A673 (cell line): ENCODE measurements around the gene GNG14.

Experiments used
- EZH2 ChIP-seq: fragments of 200-600 bp; sonication (generic); IDR thresholded peaks from 2 replicates; pipeline ENCODE4 v1.6.1; 2017; ENCODE audit warnings: borderline replicate concordance, low read depth, mild to moderate bottlenecking, mixed read lengths, antibody characterized with exemption, low read length; ENCODE audit not compliant: poor library complexity, severe bottlenecking
- TF ChIP-seq, protein P1 (sequence below): fragments of 300-800, 200-600 bp; sonication (generic); conservative IDR thresholded peaks from 2 replicates; pipeline ENCODE4 v1.5.1; 2017; ENCODE audit warnings: low read depth, mild to moderate bottlenecking, antibody characterized with exemption, low read length, moderate library complexity, mixed read lengths

DNA sequence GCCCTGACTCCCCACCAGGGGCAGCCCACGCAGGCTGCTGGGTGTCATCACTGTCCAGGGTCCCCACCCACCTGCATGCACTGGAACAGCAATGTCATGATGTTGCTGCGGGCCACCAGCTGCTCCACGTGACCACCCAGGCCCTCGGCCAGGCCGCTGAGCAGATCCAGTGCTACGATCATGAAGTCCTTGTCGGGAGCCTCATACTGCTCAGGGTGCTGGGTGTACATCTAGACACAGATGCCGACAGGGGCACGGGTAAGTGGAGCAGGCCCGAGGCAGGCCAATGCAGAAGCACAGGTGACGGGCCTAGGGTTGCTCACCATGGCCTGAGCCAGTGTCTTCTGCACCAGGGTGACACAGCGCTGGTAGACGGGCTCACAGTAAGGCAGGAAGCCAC, 17.4 kb downstream of the GNG14 start:
- TF ChIP-seq, protein P1, sequence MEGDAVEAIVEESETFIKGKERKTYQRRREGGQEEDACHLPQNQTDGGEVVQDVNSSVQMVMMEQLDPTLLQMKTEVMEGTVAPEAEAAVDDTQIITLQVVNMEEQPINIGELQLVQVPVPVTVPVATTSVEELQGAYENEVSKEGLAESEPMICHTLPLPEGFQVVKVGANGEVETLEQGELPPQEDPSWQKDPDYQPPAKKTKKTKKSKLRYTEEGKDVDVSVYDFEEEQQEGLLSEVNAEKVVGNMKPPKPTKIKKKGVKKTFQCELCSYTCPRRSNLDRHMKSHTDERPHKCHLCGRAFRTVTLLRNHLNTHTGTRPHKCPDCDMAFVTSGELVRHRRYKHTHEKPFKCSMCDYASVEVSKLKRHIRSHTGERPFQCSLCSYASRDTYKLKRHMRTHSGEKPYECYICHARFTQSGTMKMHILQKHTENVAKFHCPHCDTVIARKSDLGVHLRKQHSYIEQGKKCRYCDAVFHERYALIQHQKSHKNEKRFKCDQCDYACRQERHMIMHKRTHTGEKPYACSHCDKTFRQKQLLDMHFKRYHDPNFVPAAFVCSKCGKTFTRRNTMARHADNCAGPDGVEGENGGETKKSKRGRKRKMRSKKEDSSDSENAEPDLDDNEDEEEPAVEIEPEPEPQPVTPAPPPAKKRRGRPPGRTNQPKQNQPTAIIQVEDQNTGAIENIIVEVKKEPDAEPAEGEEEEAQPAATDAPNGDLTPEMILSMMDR = no peak
- TF ChIP-seq EZH2 = no peak
